Neural cell (in vitro differentiated cells): ENCODE results near the gene TM9SF4. TPM values are rescaled to one million over a fixed set of nuclear protein-coding genes. Genes with fewer than 3 reads are reported as not detected.
"Not testable (repeated sequence)": the region's sequence is repeated elsewhere in the genome, so short reads cannot be mapped to it uniquely, and the experiment has no call there.

ENCODE experiments used
- H2AFZ ChIP-seq: fragments of 200-600, 300-800 bp; sonication (generic), shearing (Covaris generic); 2 replicates; pipeline ENCODE4 v1.6.0; 2014; ENCODE audit warnings: low read depth, mild to moderate bottlenecking, antibody characterized with exemption, low read length, moderate library complexity
- H3F3A ChIP-seq: fragments of 200-600 bp; shearing (Covaris generic); 2 replicates; pipeline ENCODE4 v1.6.1; 2016; ENCODE audit warnings: mild to moderate bottlenecking, moderate library complexity, mixed read lengths, antibody characterized with exemption, low read length; ENCODE audit not compliant: insufficient read depth, poor library complexity, severe bottlenecking
- H3K27ac ChIP-seq: fragments of 200-600, 300-800 bp; sonication (generic), shearing (Covaris generic); 2 replicates; pipeline ENCODE4 v1.5.1; 2014; ENCODE audit warnings: mild to moderate bottlenecking, low read length, moderate library complexity
- H3K27me3 ChIP-seq: fragments of 300-800, 200-600 bp; sonication (generic), shearing (Covaris generic); 2 replicates; pipeline ENCODE4 v1.6.0; 2014; ENCODE audit warnings: mild to moderate bottlenecking, low read depth, low read length, moderate library complexity; ENCODE audit not compliant: insufficient read depth
- H3K36me3 ChIP-seq: fragments of 300-800, 200-600 bp; sonication (generic), shearing (Covaris generic); 2 replicates; pipeline ENCODE4 v1.5.1; 2014; ENCODE audit warnings: mild to moderate bottlenecking, antibody characterized with exemption, low read length, moderate library complexity; ENCODE audit not compliant: insufficient read depth
- H3K4me2 ChIP-seq: fragments of 300-800, 200-600 bp; sonication (generic), shearing (Covaris generic); 2 replicates; pipeline ENCODE4 v1.6.0; 2014; ENCODE audit warnings: mild to moderate bottlenecking, low read length
- H3K4me3 ChIP-seq: fragments of 300-800, 200-600 bp; sonication (generic), shearing (Covaris generic); 2 replicates; pipeline ENCODE4 v1.5.1; 2014; ENCODE audit warnings: mild to moderate bottlenecking, low read length, moderate library complexity
- H3K79me2 ChIP-seq: fragments of 200-600 bp; shearing (Covaris generic); replicated peaks from 2 replicates; pipeline ENCODE4 v1.6.0; 2014; ENCODE audit warnings: mild to moderate bottlenecking, low read length, moderate library complexity; ENCODE audit not compliant: insufficient read depth
- H3K9ac ChIP-seq: fragments of 300-800, 200-600 bp; sonication (generic), shearing (Covaris generic); 2 replicates; pipeline ENCODE4 v1.6.1; 2016; ENCODE audit warnings: mild to moderate bottlenecking, low read length, mixed read lengths
- H3K9me2 ChIP-seq: fragments of 200-600 bp; shearing (Covaris generic); 2 replicates; pipeline ENCODE4 v1.6.1; 2016; ENCODE audit warnings: mild to moderate bottlenecking, low read length, mixed read lengths; ENCODE audit not compliant: insufficient read depth
- H3K9me3 ChIP-seq: fragments of 200-600, 300-800 bp; sonication (generic), shearing (Covaris generic); 2 replicates; pipeline ENCODE4 v1.6.1; 2016; ENCODE audit warnings: mild to moderate bottlenecking, mixed run types, low read length, moderate library complexity, mixed read lengths
- H4K20me1 ChIP-seq: fragments of 200-600 bp; shearing (Covaris generic); 2 replicates; pipeline ENCODE4 v1.6.1; 2016; ENCODE audit warnings: mild to moderate bottlenecking, mixed run types; ENCODE audit not compliant: insufficient read depth
- CTCF ChIP-seq: fragments of 450-650 bp; IDR thresholded peaks from 2 replicates; pipeline ENCODE4 v1.5.1; 2014; ENCODE audit warnings: antibody characterized with exemption, mild to moderate bottlenecking, moderate library complexity; ENCODE audit not compliant: poor library complexity, severe bottlenecking
- EP300 ChIP-seq: fragments of 450-650 bp; conservative IDR thresholded peaks from 2 replicates; pipeline ENCODE4 v1.6.1; 2014; ENCODE audit warnings: antibody characterized with exemption, mild to moderate bottlenecking, moderate library complexity; ENCODE audit not compliant: poor library complexity, severe bottlenecking
- EZH2 ChIP-seq: fragments of 200-600, 300-800 bp; shearing (Covaris generic), sonication (generic); IDR thresholded peaks from 2 replicates; pipeline ENCODE4 v1.6.1; 2014; ENCODE audit warnings: antibody characterized with exemption, low read length, borderline replicate concordance, mild to moderate bottlenecking; ENCODE audit not compliant: insufficient read depth, poor library complexity, severe bottlenecking
- MXI1 ChIP-seq: fragments of 450-650 bp; conservative IDR thresholded peaks from 2 replicates; pipeline ENCODE4 v1.6.1; 2014; ENCODE audit warnings: antibody characterized with exemption, mild to moderate bottlenecking; ENCODE audit not compliant: poor library complexity, severe bottlenecking
- POLR2AphosphoS5 ChIP-seq: IDR thresholded peaks from 2 replicates; pipeline ENCODE4 v1.6.1; 2012
- RAD21 ChIP-seq: fragments of 450-650 bp; conservative IDR thresholded peaks from 2 replicates; pipeline ENCODE4 v1.6.1; 2014; ENCODE audit warnings: antibody characterized with exemption, mild to moderate bottlenecking, moderate library complexity
- REST ChIP-seq: IDR thresholded peaks from 2 replicates; pipeline ENCODE4 v1.6.1; 2012; ENCODE audit warnings: borderline replicate concordance
- SMC3 ChIP-seq: fragments of 450-650 bp; conservative IDR thresholded peaks from 2 replicates; pipeline ENCODE4 v1.6.1; 2014; ENCODE audit warnings: antibody characterized with exemption, mild to moderate bottlenecking, moderate library complexity; ENCODE audit not compliant: poor library complexity
- TAF1 ChIP-seq: IDR thresholded peaks from 2 replicates; pipeline ENCODE4 v1.6.1; 2012; ENCODE audit warnings: low read depth
- polyA plus RNA-seq: library from polyadenylated mRNA; depleted of rRNA; stranded (reverse); fragments of >200 nt; gene quantifications from 2 replicates; pipeline ENCODE4 v1.2.3, GENCODE V29; 2014

Gene TM9SF4
- polyA plus RNA-seq, 1 donor from 2014 or later: 18.3 TPM

GRCh38 chr20:32168184-32168910 lies 58.8 kb downstream of the TM9SF4 start:
- Histone ChIP-seq H3F3A (no peaks in the 10 kb centered on the region), H3K27me3 (no peaks in the 10 kb centered on the region), H3K9me2 (no peaks in the 10 kb centered on the region), H4K20me1 (no peaks in the 10 kb centered on the region), H3K4me2 (no peak overlapping the region), H3K4me3 (no peak overlapping the region), H2AFZ (no peak overlapping the region), H3K36me3 (no peaks in the 10 kb centered on the region), H3K79me2 (no peaks in the 10 kb centered on the region), H3K9me3 (no peaks in the 10 kb centered on the region), H3K9ac (no peak overlapping the region), H3K27ac (no peak overlapping the region)
- TF ChIP-seq EP300: no peak
- no peak for TF ChIP-seq EZH2
- no peak for TF ChIP-seq POLR2AphosphoS5
- TF ChIP-seq MXI1: no peak

GRCh38 chr20:32177696-32178095 lies 68.2 kb downstream of the TM9SF4 start:
- H2AFZ ChIP-seq, H3K4me3 ChIP-seq, H3K27ac ChIP-seq, H3K36me3 ChIP-seq, H3K27me3 ChIP-seq, H3K79me2 ChIP-seq, H3K9me2 ChIP-seq, H3K4me2 ChIP-seq, H3K9ac ChIP-seq, H3F3A ChIP-seq, H4K20me1 ChIP-seq, H3K9me3 ChIP-seq: not testable (repeated sequence)

GRCh38 chr20:32179515-32179914 lies 70.0 kb downstream of the TM9SF4 start:
- Histone ChIP-seq H3K79me2 (no peaks in the 10 kb centered on the region), H3K4me2 (no peak overlapping the region), H3K4me3 (no peak overlapping the region), H3F3A (no peaks in the 10 kb centered on the region), H3K9me2 (no peaks in the 10 kb centered on the region), H4K20me1 (no peaks in the 10 kb centered on the region), H3K9me3 (no peaks in the 10 kb centered on the region), H3K9ac (no peak overlapping the region), H2AFZ (no peak overlapping the region), H3K27me3 (no peaks in the 10 kb centered on the region), H3K27ac (no peak overlapping the region), H3K36me3 (no peaks in the 10 kb centered on the region)
- TF ChIP-seq REST (no peak), SMC3 (no peak), EZH2 (no peak), POLR2AphosphoS5 (no peak), CTCF (no peak), EP300 (no peak), TAF1 (no peak), MXI1 (no peak), RAD21 (no peak)
